Activated naive CD4-positive, alpha-beta T cell treated with anti-CD3 and anti-CD28 coated beads, Interleukin-2, amount 50 U/mL, for 16 hours (primary cell): ENCODE data around the gene TAGLN2.
A peak's percentile ranks its signal among the peaks of the same experiment; 100 is the strongest.

ENCODE experiments used
- DNase-seq: peaks from one replicate; pipeline ENCODE4 v3.0.0-alpha.2; 2020

Gene TAGLN2

GRCh38 chr1:159898527-159898926 is 26.8 kb downstream of the TAGLN2 start:
- no peak for DNase-seq

GRCh38 chr1:159897962-159898361 is 27.3 kb downstream of the TAGLN2 start:
- DNase-seq = no peak

GRCh38 chr1:159896546-159896930 is 28.8 kb downstream of the TAGLN2 start:
- no peak for DNase-seq

GRCh38 chr1:159895836-159896545 is 29.3 kb downstream of the TAGLN2 start:
- no peak for DNase-seq

GRCh38 chr1:159895286-159895685 is 30.0 kb downstream of the TAGLN2 start:
- DNase-seq = no peak

GRCh38 chr1:159892944-159893343 is 32.4 kb downstream of the TAGLN2 start:
- no peak for DNase-seq

- DNase-seq = peak; percentile 70
These were observed 33.8 kb downstream of the TAGLN2 start for GRCh38 chr1:159891275-159892157.

GRCh38 chr1:159890390-159890789 is 34.9 kb downstream of the TAGLN2 start:
- no peak for DNase-seq

- no peak for DNase-seq
These were observed 35.5 kb downstream of the TAGLN2 start for GRCh38 chr1:159889821-159890252.

GRCh38 chr1:159889202-159889601 is 36.1 kb downstream of the TAGLN2 start:
- no peak for DNase-seq

GRCh38 chr1:159884296-159884695 is 41.0 kb downstream of the TAGLN2 start:
- DNase-seq = no peak

GRCh38 chr1:159883134-159883533 is 42.2 kb downstream of the TAGLN2 start:
- DNase-seq = no peak

GRCh38 chr1:159882527-159882862 is 42.8 kb downstream of the TAGLN2 start:
- DNase-seq = no peak

- no peak for DNase-seq
These were observed 43.4 kb downstream of the TAGLN2 start for GRCh38 chr1:159881622-159882526.

GRCh38 chr1:159880430-159880829 is 44.9 kb downstream of the TAGLN2 start:
- no peak for DNase-seq

GRCh38 chr1:159879977-159880376 is 45.3 kb downstream of the TAGLN2 start:
- no peak for DNase-seq

- no peak for DNase-seq
These were observed 46.2 kb downstream of the TAGLN2 start for GRCh38 chr1:159879136-159879535.

- no peak for DNase-seq
These were observed 47.4 kb downstream of the TAGLN2 start for GRCh38 chr1:159877695-159878444.

GRCh38 chr1:159873530-159874143 is 51.7 kb downstream of the TAGLN2 start:
- DNase-seq = no peak

- DNase-seq = no peak
These were observed 52.4 kb downstream of the TAGLN2 start for GRCh38 chr1:159872891-159873290.

GRCh38 chr1:159870704-159871103 is 54.6 kb downstream of the TAGLN2 start:
- DNase-seq = no peak

- DNase-seq = no peak
These were observed 55.7 kb downstream of the TAGLN2 start for GRCh38 chr1:159869607-159870006.
